GM18951 (cell line): ENCODE measurements around the gene GPR50.

Source experiments
- POLR2A ChIP-seq: IDR thresholded peaks from 4 replicates; pipeline ENCODE4 v1.6.1; 2011; ENCODE audit warnings: mild to moderate bottlenecking; ENCODE audit not compliant: insufficient read length, insufficient read depth; ENCODE audit errors: extremely low read depth
- in situ Hi-C: fragments of 300-500 bp; cut with MboI; formaldehyde crosslinking; loops from one replicate; pipeline ENCODE4 v1.12.0; 2022; ENCODE audit warnings: low sequenced_read_pairs, mixed read lengths, inconsistent platforms; ENCODE audit not compliant: unreplicated experiment

Gene GPR50

DNA sequence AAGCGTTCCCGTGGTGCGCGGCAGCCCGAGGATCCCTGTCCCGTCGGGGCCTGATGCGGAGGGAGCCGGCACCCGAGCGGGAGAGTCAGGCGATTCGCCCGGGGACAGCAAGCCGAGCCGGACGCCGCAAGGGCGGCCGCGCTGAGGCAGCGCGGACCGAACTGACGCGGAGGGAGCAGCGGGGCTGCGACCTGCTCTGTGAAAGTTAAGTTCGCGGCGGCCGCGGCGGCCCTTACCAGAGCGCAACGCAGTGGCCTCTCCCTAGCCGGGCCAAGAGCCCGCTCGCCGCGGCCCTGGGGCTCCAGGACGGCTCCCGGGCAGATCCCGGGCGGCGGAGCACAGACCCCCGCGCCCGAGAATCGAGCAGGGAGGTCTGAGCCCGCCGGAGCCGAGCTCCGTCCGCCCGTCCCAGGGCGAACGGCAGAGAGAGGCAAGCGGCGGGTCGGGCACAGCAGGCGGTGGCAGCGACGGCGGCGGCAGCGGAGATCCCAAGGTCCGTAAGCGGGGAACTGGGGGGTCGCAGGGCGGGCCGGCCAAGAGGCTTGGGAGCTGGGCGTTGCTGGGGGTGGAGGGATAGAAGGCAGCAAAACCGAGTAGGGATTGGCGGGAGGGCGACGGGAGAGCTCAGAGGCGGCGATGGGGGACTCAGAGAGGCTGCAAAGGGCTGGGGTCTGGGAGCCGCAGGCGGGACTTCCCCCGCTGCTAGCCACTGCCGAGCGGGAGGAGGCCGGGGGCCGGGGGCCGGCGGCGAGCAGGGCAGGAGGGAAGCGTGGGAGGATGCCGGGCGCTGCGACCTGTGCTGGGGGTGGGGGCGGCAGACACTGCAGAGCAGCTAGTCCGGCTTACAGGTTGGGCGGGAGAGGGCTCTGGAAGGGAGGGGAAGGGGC, 1.0 kb downstream of the GPR50 start:
- in situ Hi-C loops, result no loop called here
- no peak for TF ChIP-seq POLR2A

DNA sequence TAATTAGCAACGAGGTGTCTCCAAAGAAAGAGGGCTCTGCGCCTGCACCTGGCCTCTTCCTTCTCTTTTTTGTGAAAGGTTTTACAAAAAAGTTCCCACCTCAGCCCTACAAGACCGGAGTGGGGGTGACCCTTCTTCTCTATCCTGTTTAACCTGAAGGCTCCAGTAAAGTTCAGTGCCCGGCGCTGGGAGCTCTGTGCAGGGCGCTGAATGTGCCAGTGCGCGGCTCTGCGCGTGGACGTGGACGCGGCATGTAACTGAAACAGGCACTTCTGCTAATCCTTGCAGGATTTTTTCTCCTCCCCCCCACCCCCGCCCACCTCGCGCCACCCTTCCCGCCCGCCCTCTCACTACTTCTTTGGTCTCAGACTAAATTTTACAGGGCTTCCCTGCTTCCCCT, 2.4 kb downstream of the GPR50 start:
- in situ Hi-C loops, result no loop called here
- TF ChIP-seq POLR2A, result no peak

GRCh38 chrX:151180400-151180799, 4.0 kb downstream of the GPR50 start:
- no peak for TF ChIP-seq POLR2A
- in situ Hi-C loops, result no loop called here

- TF ChIP-seq POLR2A, result no peak
- in situ Hi-C loops, result no loop called here
These were observed 4.7 kb downstream of the GPR50 start for GRCh38 chrX:151181088-151181487.

DNA sequence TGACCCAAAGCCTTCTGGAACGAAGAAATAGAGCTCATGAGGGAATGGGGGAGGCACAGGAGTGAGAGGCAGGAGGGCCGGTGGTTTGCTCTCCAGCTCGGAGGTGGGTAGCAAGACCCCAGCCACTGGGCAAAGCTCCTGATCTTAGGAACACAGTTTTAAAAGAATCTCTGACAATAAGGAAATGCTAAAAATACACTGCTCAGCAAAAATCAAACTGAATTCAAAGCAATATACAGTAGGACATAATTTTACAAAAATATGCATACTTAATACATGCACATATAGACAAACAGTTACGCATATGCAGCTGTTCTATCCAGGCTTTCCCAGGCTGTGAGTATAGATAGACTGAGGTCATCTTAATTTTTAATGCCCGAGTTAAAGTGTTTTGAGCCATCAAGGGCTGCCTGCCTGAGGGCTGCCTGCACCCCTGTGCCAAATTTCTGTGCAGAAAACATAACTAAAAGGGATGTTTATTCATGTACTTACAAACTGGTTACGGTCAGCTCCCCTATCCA, 6.9 kb downstream of the GPR50 start:
- in situ Hi-C loops, result no loop called here
- no peak for TF ChIP-seq POLR2A

DNA sequence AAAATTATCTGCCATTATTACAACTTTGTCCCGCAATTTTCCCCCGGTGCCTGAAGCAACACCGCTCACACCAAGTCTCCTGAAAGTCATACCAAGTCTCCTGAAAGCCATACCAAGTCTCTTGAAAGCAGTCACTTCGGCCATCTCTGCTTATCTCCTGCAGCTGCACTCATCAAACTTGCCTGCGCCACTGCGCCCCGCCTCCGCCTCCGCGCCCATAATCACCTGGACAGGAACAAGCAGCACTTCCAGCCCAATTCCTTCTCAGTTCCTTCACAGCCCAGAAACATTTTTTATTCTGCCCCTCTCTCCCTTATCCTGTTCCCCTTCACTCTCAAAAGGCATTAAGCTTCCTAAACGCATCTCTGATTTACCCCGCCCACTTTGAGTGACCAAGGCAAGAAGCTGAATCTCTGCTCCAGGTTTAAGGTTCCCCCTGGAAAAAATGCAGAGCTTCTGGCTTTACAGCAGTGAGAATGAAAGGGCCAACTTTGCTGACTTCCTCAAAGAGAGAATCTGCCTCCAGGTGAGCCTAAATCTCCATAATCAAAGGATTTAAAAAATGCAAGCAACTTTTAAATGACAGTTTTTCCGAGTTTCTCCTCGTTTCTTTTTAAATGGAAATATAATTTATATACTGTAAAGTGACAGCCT, 7.7 kb downstream of the GPR50 start:
- in situ Hi-C loops, result no loop called here
- TF ChIP-seq POLR2A, result no peak

- in situ Hi-C loops, result no loop called here
- no peak for TF ChIP-seq POLR2A
These were observed 8.3 kb downstream of the GPR50 start for GRCh38 chrX:151184705-151185104.

- in situ Hi-C loops, result no loop called here
- no peak for TF ChIP-seq POLR2A
These were observed 30.5 kb downstream of the GPR50 start for GRCh38 chrX:151206871-151207270.

- no peak for TF ChIP-seq POLR2A
- in situ Hi-C loops, result no loop called here
These were observed 49.5 kb downstream of the GPR50 start for GRCh38 chrX:151225843-151226242.

- in situ Hi-C loops, result no loop called here
- no peak for TF ChIP-seq POLR2A
These were observed 50.6 kb downstream of the GPR50 start for GRCh38 chrX:151226941-151227340.

- in situ Hi-C loops, result no loop called here
These were observed 51.2 kb downstream of the GPR50 start for GRCh38 chrX:151227627-151228026.

DNA sequence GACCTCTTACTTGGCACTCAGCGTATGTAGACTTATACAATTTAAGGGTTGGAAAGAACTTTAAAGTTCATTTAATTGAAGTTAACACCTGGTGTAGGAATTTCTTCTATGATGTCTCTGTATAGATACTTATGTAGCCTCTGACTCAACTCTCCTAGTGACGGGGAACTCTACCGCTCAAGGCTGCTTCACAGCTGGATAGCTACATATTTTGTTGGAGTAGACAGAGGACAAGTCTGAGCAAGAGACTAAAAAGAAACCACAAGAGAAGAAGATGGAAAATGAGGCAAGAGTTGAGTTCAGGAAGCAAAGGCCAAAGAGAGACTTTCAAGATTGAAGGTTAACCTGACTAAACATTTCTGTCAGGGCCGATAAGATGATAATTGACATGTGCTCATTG, 52.6 kb downstream of the GPR50 start:
- in situ Hi-C loops, result no loop called here
- TF ChIP-seq POLR2A, result no peak

More at GRCh38 chrX:151227627-151228026, 51.2 kb downstream of the GPR50 start:
- TF ChIP-seq POLR2A, result no peak
